Sigmoid colon (tissue), 7 donors: ENCODE data around the gene MSH3. TPM values are rescaled to one million over a fixed set of nuclear protein-coding genes. Genes with fewer than 3 reads are reported as not detected.

Source experiments
- DNase-seq: peaks from one replicate; pipeline ENCODE4 v3.0.0-alpha.2; 2019
- H3K27ac ChIP-seq, 4 donors: fragments of 200-600 bp; sonication (generic); one replicate each; pipeline ENCODE4 v1.5.1; 2016 to 2019; ENCODE audit warnings: mild to moderate bottlenecking in 1 of 4
- H3K27me3 ChIP-seq, 3 donors: fragments of 200-600 bp; sonication (generic); one replicate each; pipeline ENCODE4 v1.5.1; 2019; ENCODE audit warnings: mild to moderate bottlenecking in 1 of 3
- H3K36me3 ChIP-seq, 4 donors: fragments of 200-600 bp; sonication (generic); one replicate each; pipeline ENCODE4 v1.5.1; 2016 to 2019
- H3K4me1 ChIP-seq, 4 donors: fragments of 200-600 bp; sonication (generic); one replicate each; pipeline ENCODE4 v1.5.1; 2017 to 2019
- H3K4me3 ChIP-seq, 4 donors: fragments of 200-600 bp; sonication (generic); one replicate each; pipeline ENCODE4 v1.5.1; 2017 to 2019; ENCODE audit warnings: mild to moderate bottlenecking in 2 of 4, moderate library complexity in 1 of 4
- H3K9me3 ChIP-seq, 4 donors: fragments of 200-600 bp in 3 of 4; sonication (generic) in 3 of 4; one replicate each; pipeline versions ENCODE4 v1.5.1 to v1.6.1; 2013 to 2019
- EP300 ChIP-seq, 4 donors: sonication (generic); formaldehyde crosslinking; IDR thresholded peaks; one replicate each; pipeline ENCODE4 v1.6.1; 2017; ENCODE audit warnings: antibody characterized with exemption in 4 of 4
- POLR2A ChIP-seq, 2 donors: fragments of 450-650 bp; IDR thresholded peaks; one replicate each; pipeline ENCODE4 v1.6.1; 2016; ENCODE audit warnings: antibody characterized with exemption in 2 of 2, mild to moderate bottlenecking in 2 of 2, moderate library complexity in 2 of 2
- POLR2AphosphoS5 ChIP-seq, 4 donors: sonication (generic); formaldehyde crosslinking; IDR thresholded peaks; one replicate each; pipeline ENCODE4 v1.6.1; 2017; ENCODE audit warnings: antibody characterized with exemption in 4 of 4
- WGBS, 2 donors: extraction: QIAGEN DNeasy Blood & Tissue Kit; methylation state at CpG; one replicate each; pipeline ENCODE4 v1.1.7; 2013; 5-methylcytosine and 5-hydroxymethylcytosine counted together
- intact Hi-C: fragments of 100-400 bp; cut with DNase I; formaldehyde crosslinking; loops from one replicate; pipeline ENCODE4 v1.15.1; 2023
- polyA plus RNA-seq, 3 donors: library from polyadenylated mRNA; stranded (reverse); fragments of 200-250 nt; gene quantifications; one replicate each; pipeline ENCODE4 v1.2.3, GENCODE V29; 2013
- total RNA-seq, 4 donors: library from RNA; depleted of rRNA; stranded (reverse); fragments of >200 nt; gene quantifications; one replicate each; pipeline ENCODE4 v1.1.0, GENCODE V29; 2016
- TF ChIP-seq, protein P1 (sequence below), 4 experiments: fragments of 450-650 bp in 3 of 4; fragments of 200-600 bp in 1 of 4; IDR thresholded peaks; one replicate each; pipeline ENCODE4 v1.5.1; 2016 to 2019; ENCODE audit warnings: antibody characterized with exemption in 4 of 4, mild to moderate bottlenecking in 3 of 4, moderate library complexity in 2 of 4
- donor health status: healthy with polysubstance abuse.
- donor health status: Bipolar disorder and iron deficiency.
- donor health status: healthy.

Gene MSH3
- total and polyA plus RNA-seq, 7 donors, result 3.6 to 15.3 (median 11.8) TPM

DNA sequence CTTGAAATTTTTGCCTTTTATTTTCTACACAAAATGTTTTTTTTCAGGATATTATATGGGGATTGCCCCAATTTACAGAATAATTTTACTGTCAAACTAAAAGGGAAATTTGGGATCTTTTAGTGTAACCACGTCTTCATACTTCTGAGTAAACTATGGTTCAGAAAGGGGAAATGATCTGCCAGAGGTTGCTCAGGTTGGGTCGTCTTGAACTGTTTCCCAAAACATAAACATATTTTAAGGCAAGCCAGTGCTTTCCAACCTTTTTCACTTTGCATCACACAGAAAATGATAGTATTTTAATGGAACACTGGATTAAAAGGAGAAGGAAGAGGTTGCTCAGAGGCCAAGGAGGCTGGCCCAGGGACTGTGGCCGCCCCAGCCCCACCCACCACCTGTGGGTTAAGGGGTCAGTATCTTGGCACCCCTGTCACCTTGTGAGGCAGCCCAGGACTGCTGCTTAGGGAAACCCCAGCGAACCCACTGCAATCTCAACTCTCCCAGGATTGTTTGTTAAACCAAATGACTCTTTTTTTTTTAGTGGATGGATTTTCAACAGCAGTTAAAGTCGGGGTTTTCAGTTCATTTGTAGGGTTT is 143.1 kb downstream of the MSH3 start:
- no peaks in the 10 kb centered on the region for H3K9me3 ChIP-seq
- intact Hi-C loops, result no loop called here
- TF ChIP-seq POLR2A (IDR thresholded peaks at IDR 0.05) (no peak), POLR2AphosphoS5 (IDR thresholded peaks at IDR 0.05) (no peak), EP300 (IDR thresholded peaks at IDR 0.05) (no peak)
- TF ChIP-seq, protein P1, sequence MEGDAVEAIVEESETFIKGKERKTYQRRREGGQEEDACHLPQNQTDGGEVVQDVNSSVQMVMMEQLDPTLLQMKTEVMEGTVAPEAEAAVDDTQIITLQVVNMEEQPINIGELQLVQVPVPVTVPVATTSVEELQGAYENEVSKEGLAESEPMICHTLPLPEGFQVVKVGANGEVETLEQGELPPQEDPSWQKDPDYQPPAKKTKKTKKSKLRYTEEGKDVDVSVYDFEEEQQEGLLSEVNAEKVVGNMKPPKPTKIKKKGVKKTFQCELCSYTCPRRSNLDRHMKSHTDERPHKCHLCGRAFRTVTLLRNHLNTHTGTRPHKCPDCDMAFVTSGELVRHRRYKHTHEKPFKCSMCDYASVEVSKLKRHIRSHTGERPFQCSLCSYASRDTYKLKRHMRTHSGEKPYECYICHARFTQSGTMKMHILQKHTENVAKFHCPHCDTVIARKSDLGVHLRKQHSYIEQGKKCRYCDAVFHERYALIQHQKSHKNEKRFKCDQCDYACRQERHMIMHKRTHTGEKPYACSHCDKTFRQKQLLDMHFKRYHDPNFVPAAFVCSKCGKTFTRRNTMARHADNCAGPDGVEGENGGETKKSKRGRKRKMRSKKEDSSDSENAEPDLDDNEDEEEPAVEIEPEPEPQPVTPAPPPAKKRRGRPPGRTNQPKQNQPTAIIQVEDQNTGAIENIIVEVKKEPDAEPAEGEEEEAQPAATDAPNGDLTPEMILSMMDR (IDR thresholded peaks at IDR 0.05), result no peak
- WGBS, 2 donors, result 81 to 90% methylated on average over 5 of the region's 5 CpGs
- no peak overlapping the region for H3K4me3 ChIP-seq
- no peak overlapping the region for H3K27ac ChIP-seq
- no peaks in the 10 kb centered on the region for H3K27me3 ChIP-seq
- peaks cover 0 to 4% (median 2%) of the 10 kb centered on the region in 4 donors for H3K4me1 ChIP-seq
- DNase-seq, result no peak
- peaks cover 0 to 39% (median 2%) of the 10 kb centered on the region in 4 donors for H3K36me3 ChIP-seq

DNA sequence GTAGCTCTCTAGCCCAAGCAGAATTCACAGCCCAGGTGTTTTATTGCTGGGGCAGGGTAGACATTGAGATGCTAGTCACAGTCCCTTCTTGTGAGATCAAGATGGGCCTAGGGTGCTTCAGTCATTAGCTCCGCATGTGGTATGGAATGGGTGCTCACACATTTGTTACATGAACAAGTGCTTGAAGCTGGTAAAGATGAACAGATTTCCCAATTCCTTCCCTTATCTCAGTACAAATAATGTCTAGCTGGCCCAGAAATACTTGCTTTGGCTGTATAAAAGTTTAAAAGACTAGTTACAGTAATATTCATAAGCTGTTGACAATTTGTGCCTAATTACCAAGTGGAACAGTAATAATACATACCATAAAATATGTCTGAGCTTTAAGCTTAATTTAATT is 143.7 kb downstream of the MSH3 start:
- no peak overlapping the region for H3K27ac ChIP-seq
- peaks cover 0 to 4% (median 2%) of the 10 kb centered on the region in 4 donors for H3K4me1 ChIP-seq
- peaks cover 0 to 32% (median 2%) of the 10 kb centered on the region in 4 donors for H3K36me3 ChIP-seq
- intact Hi-C loops, result no loop called here
- H3K4me3 ChIP-seq, result no peak overlapping the region
- no peak for DNase-seq
- no peaks in the 10 kb centered on the region for H3K9me3 ChIP-seq
- TF ChIP-seq POLR2AphosphoS5 (IDR thresholded peaks at IDR 0.05), result no peak
- no peak for TF ChIP-seq POLR2A (IDR thresholded peaks at IDR 0.05)
- TF ChIP-seq, protein P1 (IDR thresholded peaks at IDR 0.05), result no peak
- TF ChIP-seq EP300 (IDR thresholded peaks at IDR 0.05), result no peak
- WGBS, 2 donors, result 98 to 100% methylated on average over 1 of the region's 1 CpG
- no peaks in the 10 kb centered on the region for H3K27me3 ChIP-seq

DNA sequence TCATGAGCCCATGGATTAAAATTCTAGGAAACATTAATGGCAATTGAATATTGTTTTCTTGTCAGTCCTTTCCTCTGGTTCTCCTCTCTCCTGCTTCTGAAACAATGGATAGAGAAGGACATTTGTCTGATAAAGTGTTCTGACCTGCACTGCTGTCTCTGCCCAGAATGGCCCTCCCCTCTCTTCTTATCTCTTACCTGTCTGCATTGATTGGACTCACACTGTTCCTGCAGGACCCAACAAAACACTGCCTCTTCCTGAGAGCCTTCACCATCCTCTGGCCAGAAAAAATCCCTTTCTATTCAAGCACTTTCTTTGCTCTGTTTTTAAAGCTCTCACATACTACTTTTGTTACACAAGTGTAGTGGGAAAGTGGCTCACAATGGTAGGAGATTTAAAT is 144.2 kb downstream of the MSH3 start:
- no peaks in the 10 kb centered on the region for H3K27me3 ChIP-seq
- no peak for DNase-seq
- intact Hi-C loops, result no loop called here
- H3K9me3 ChIP-seq, result no peaks in the 10 kb centered on the region
- TF ChIP-seq EP300 (IDR thresholded peaks at IDR 0.05) (no peak), POLR2AphosphoS5 (IDR thresholded peaks at IDR 0.05) (no peak), POLR2A (IDR thresholded peaks at IDR 0.05) (no peak)
- TF ChIP-seq, protein P1 (IDR thresholded peaks at IDR 0.05), result no peak
- peaks cover 0 to 4% (median 2%) of the 10 kb centered on the region in 4 donors for H3K4me1 ChIP-seq
- H3K27ac ChIP-seq, result no peak overlapping the region
- peaks cover 0 to 28% (median 0%) of the 10 kb centered on the region in 4 donors for H3K36me3 ChIP-seq
- H3K4me3 ChIP-seq, result no peak overlapping the region

DNA sequence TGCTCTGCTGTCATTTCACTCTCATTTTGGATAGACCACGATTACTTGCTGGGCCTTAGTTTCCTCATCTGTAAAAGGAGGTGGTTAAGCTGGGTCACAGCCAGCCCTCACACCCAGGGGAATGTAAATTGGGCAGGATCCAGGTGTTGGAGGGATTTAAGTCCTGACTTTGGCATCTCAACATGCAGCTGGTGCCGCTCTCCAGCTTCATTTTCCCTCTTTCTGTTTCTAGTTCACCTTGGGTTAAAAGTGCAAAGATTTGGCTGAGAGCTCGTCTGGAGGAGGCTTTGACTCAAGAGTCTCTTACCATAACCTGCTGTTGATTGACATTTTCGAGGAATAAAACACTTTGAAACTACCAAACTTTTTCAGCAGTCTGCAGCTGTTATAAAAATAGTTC is 144.6 kb downstream of the MSH3 start:
- WGBS, 2 donors, result 75 to 80% methylated on average over 4 of the region's 4 CpGs
- no peak overlapping the region for H3K4me3 ChIP-seq
- intact Hi-C loops, result no loop called here
- peaks cover 0 to 23% (median 0%) of the 10 kb centered on the region in 4 donors for H3K36me3 ChIP-seq
- H3K4me1 ChIP-seq, result peaks cover 0 to 4% (median 2%) of the 10 kb centered on the region in 4 donors
- DNase-seq, result no peak
- TF ChIP-seq POLR2A (IDR thresholded peaks at IDR 0.05), result no peak
- H3K9me3 ChIP-seq, result no peaks in the 10 kb centered on the region
- H3K27me3 ChIP-seq, result no peaks in the 10 kb centered on the region
- H3K27ac ChIP-seq, result no peak overlapping the region

DNA sequence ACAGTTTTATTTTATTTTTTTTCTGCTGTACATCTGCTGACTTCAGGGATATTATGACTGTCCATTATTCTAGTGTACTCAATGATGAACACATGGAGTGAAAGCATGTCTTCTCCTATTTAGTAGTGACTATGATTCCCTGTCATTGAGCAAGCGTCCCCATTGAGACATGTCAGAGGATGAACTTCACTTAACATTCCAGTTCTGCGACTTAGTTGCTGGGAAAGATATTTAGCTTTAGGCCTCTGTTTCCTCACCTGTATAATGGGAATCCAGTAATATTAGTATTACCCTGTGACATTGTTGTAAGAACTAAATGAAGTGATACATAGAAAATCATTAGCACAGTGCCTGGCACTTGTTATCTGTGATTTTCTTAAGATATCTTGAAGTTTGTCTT is 145.1 kb downstream of the MSH3 start:
- Histone ChIP-seq H3K9me3 (no peaks in the 10 kb centered on the region), H3K27me3 (no peaks in the 10 kb centered on the region), H3K4me1 (peaks cover 0 to 4% (median 2%) of the 10 kb centered on the region in 4 donors), H3K36me3 (peaks cover 0 to 18% (median 0%) of the 10 kb centered on the region in 4 donors), H3K27ac (no peak overlapping the region), H3K4me3 (no peak overlapping the region)
- DNase-seq, result no peak
- 96 to 97% methylated on average over 2 of the region's 2 CpGs for WGBS, 2 donors
- TF ChIP-seq POLR2A (IDR thresholded peaks at IDR 0.05), result no peak
- TF ChIP-seq, protein P1 (IDR thresholded peaks at IDR 0.05), result no peak
- no peak for TF ChIP-seq POLR2AphosphoS5 (IDR thresholded peaks at IDR 0.05)
- intact Hi-C loops, result no loop called here
